Muscle of leg (tissue), 16 donors: ENCODE results near the gene CADM1. TPM values are rescaled to one million over a fixed set of nuclear protein-coding genes. Genes with fewer than 3 reads are reported as not detected.
A peak's percentile ranks its signal among the peaks of the same experiment; 100 is the strongest.

Source experiments
- DNase-seq: peaks from one replicate; pipeline ENCODE4 v3.0.0; 2013
- H3K27ac ChIP-seq: one replicate; pipeline ENCODE4 v1.5.1; 2013; ENCODE audit warnings: mild to moderate bottlenecking, low read length, control low read depth
- H3K27me3 ChIP-seq: one replicate; pipeline ENCODE4 v1.6.1; 2013; ENCODE audit warnings: low read length; ENCODE audit not compliant: control insufficient read depth, insufficient read depth
- H3K36me3 ChIP-seq: one replicate; pipeline ENCODE4 v1.6.1; 2013; ENCODE audit warnings: low read length; ENCODE audit not compliant: control insufficient read depth, insufficient read depth
- H3K4me1 ChIP-seq: one replicate; pipeline ENCODE4 v1.6.1; 2013; ENCODE audit warnings: low read length; ENCODE audit not compliant: control insufficient read depth, insufficient read depth
- H3K4me3 ChIP-seq: one replicate; pipeline ENCODE4 v1.5.1; 2013; ENCODE audit warnings: low read length, control low read depth
- H3K9me3 ChIP-seq: replicated peaks from 2 replicates; pipeline ENCODE4 v1.6.1; 2013; ENCODE audit warnings: low read depth, low read length; ENCODE audit not compliant: control insufficient read depth
- WGBS: methylation state at CpG from one replicate; pipeline ENCODE4 v1.1.5; 2013; ENCODE audit warnings: missing lambda C conversion rate; ENCODE audit not compliant: insufficient coverage; 5-methylcytosine and 5-hydroxymethylcytosine counted together
- long read RNA-seq, 11 donors: transcript quantifications; one replicate each; lab custom pipeline, GENCODE V29; 2026
- polyA plus RNA-seq, 8 donors: library from polyadenylated mRNA; unstranded; fragments of 120-200 nt; gene quantifications; one replicate each; pipeline versions ENCODE4 v1.2.1 to v1.2.3, GENCODE V29; 2013; ENCODE audit warnings: inconsistent platforms in 1 of 8, low replicate concordance in 1 of 8; ENCODE audit not compliant: insufficient read length in 8 of 8, insufficient read depth in 1 of 8
- total RNA-seq: library from RNA; stranded (reverse); fragments of 120-200 nt; gene quantifications from one replicate; pipeline ENCODE4 v1.2.4, GENCODE V29; 2013

Gene CADM1
- total RNA-seq (37.1 TPM), polyA plus RNA-seq (10 to 100 TPM; 16.8 to 39.6 (median 26.4) TPM)
- long read RNA-seq, donor 1, partial matches to known transcripts, result 0 of 4 reads
- long read RNA-seq, donor 1, other reads (novel, unspliced or antisense), result 0 of 4 reads
- long read RNA-seq, donor 2, result 0 reads
- long read RNA-seq, donor 3, partial matches to known transcripts, result 5 of 8 reads
- long read RNA-seq, donor 3, other reads (novel, unspliced or antisense), result 0 of 8 reads
- long read RNA-seq, donor 4, partial matches to known transcripts, result 0 of 2 reads
- long read RNA-seq, donor 4, other reads (novel, unspliced or antisense), result 0 of 2 reads
- long read RNA-seq, donor 5, transcript CADM1-220 (2 exons, 734 nt), result major isoform, 5 of 29 reads
- long read RNA-seq, donor 5, partial matches to known transcripts, result 19 of 29 reads
- long read RNA-seq, donor 5, other reads (novel, unspliced or antisense), result 0 of 29 reads
- long read RNA-seq, donor 6, transcript CADM1-215 (3 exons, 668 nt), result major isoform, 6 of 9 reads
- long read RNA-seq, donor 6, partial matches to known transcripts, result 0 of 9 reads
- long read RNA-seq, donor 6, other reads (novel, unspliced or antisense), result 0 of 9 reads
- long read RNA-seq, donor 7, partial matches to known transcripts, result 0 of 4 reads
- long read RNA-seq, donor 7, other reads (novel, unspliced or antisense), result 0 of 4 reads
- long read RNA-seq, donor 8, partial matches to known transcripts, result 8 of 12 reads
- long read RNA-seq, donor 8, other reads (novel, unspliced or antisense), result 0 of 12 reads
- long read RNA-seq, donor 9, partial matches to known transcripts, result 0 of 5 reads
- long read RNA-seq, donor 9, other reads (novel, unspliced or antisense), result 0 of 5 reads
- long read RNA-seq, donor 10, partial matches to known transcripts, result 21 of 24 reads
- long read RNA-seq, donor 10, other reads (novel, unspliced or antisense), result 0 of 24 reads
- long read RNA-seq, donor 11, partial matches to known transcripts, result 5 of 8 reads
- long read RNA-seq, donor 11, other reads (novel, unspliced or antisense), result 0 of 8 reads

- H3K36me3 ChIP-seq, result no peaks in the 10 kb centered on the region
- peaks cover 22% of the 10 kb centered on the region for H3K4me1 ChIP-seq
- H3K4me3 ChIP-seq, result peak within 1 kb of the TSS; percentile 79
- peak within 1 kb of the TSS; percentile 84 for H3K27ac ChIP-seq
- no peaks in the 10 kb centered on the region for H3K9me3 ChIP-seq
- DNase-seq, result peak; percentile 96
- WGBS, result under 1% methylated on average over 51 of the region's 76 CpGs
- peaks cover 58% of the 10 kb centered on the region for H3K27me3 ChIP-seq
Measured at GRCh38 chr11:115504276-115505158, at the start of gene CADM1. Gene CADM1 (minus strand): TSS chr11:115504415.

- H3K27me3 ChIP-seq, result peaks cover 4% of the 10 kb centered on the region
- no peaks in the 10 kb centered on the region for H3K36me3 ChIP-seq
- no peak overlapping the region for H3K4me3 ChIP-seq
- H3K27ac ChIP-seq, result no peak overlapping the region
- no peak for DNase-seq
- H3K4me1 ChIP-seq, result no peaks in the 10 kb centered on the region
- 96% methylated on average over 7 of the region's 15 CpGs for WGBS
- no peaks in the 10 kb centered on the region for H3K9me3 ChIP-seq
Measured at GRCh38 chr11:115552773-115553438, 48.7 kb upstream of the CADM1 start.

- DNase-seq, result no peak
- H3K27ac ChIP-seq, result no peak overlapping the region
- H3K4me3 ChIP-seq, result no peak overlapping the region
- peaks cover 4% of the 10 kb centered on the region for H3K27me3 ChIP-seq
- 85% methylated on average over 5 of the region's 7 CpGs for WGBS
- H3K36me3 ChIP-seq, result no peaks in the 10 kb centered on the region
- no peaks in the 10 kb centered on the region for H3K9me3 ChIP-seq
- H3K4me1 ChIP-seq, result no peaks in the 10 kb centered on the region
Measured at GRCh38 chr11:115552151-115552772, 48.0 kb upstream of the CADM1 start.

GRCh38 chr11:115550291-115551059 lies 46.3 kb upstream of the CADM1 start:
- 79% methylated on average over 9 of the region's 17 CpGs for WGBS
- H3K36me3 ChIP-seq, result no peaks in the 10 kb centered on the region

GRCh38 chr11:115548878-115549528 lies 44.8 kb upstream of the CADM1 start:
- Histone ChIP-seq H3K9me3 (no peaks in the 10 kb centered on the region), H3K36me3 (no peaks in the 10 kb centered on the region), H3K27me3 (peaks cover 4% of the 10 kb centered on the region), H3K4me3 (no peak overlapping the region), H3K27ac (no peak overlapping the region), H3K4me1 (no peaks in the 10 kb centered on the region)
- WGBS, result 34% methylated on average over 7 of the region's 10 CpGs
- DNase-seq, result no peak

More at GRCh38 chr11:115550291-115551059, 46.3 kb upstream of the CADM1 start:
- H3K9me3 ChIP-seq, result no peaks in the 10 kb centered on the region
- peaks cover 4% of the 10 kb centered on the region for H3K27me3 ChIP-seq
- H3K4me1 ChIP-seq, result no peaks in the 10 kb centered on the region
- DNase-seq, result no peak
- H3K4me3 ChIP-seq, result no peak overlapping the region
- no peak overlapping the region for H3K27ac ChIP-seq

- Histone ChIP-seq H3K36me3 (no peaks in the 10 kb centered on the region), H3K9me3 (no peaks in the 10 kb centered on the region), H3K4me3 (no peak overlapping the region), H3K27ac (no peak overlapping the region), H3K4me1 (no peaks in the 10 kb centered on the region), H3K27me3 (peaks cover 4% of the 10 kb centered on the region)
- peak; percentile 72 for DNase-seq
- 39% methylated on average over 2 of the region's 2 CpGs for WGBS
Measured at GRCh38 chr11:115545581-115546210, 41.5 kb upstream of the CADM1 start.

GRCh38 chr11:115544422-115544948 lies 40.3 kb upstream of the CADM1 start:
- WGBS, result no CpG with 5 or more reads among the region's 2 CpGs
- DNase-seq, result no peak
- no peaks in the 10 kb centered on the region for H3K4me1 ChIP-seq

GRCh38 chr11:115541518-115541917 lies 37.3 kb upstream of the CADM1 start:
- Histone ChIP-seq H3K9me3 (no peaks in the 10 kb centered on the region), H3K27me3 (no peaks in the 10 kb centered on the region), H3K36me3 (no peaks in the 10 kb centered on the region), H3K4me1 (no peaks in the 10 kb centered on the region), H3K4me3 (no peak overlapping the region), H3K27ac (no peak overlapping the region)
- 100% methylated on average over 1 of the region's 8 CpGs for WGBS
- DNase-seq, result no peak

More at GRCh38 chr11:115544422-115544948, 40.3 kb upstream of the CADM1 start:
- no peaks in the 10 kb centered on the region for H3K36me3 ChIP-seq
- H3K27me3 ChIP-seq, result peaks cover 4% of the 10 kb centered on the region
- H3K27ac ChIP-seq, result no peak overlapping the region
- H3K4me3 ChIP-seq, result no peak overlapping the region
- no peaks in the 10 kb centered on the region for H3K9me3 ChIP-seq
